ENCODE measurements around the gene ZBTB46.

DNA sequence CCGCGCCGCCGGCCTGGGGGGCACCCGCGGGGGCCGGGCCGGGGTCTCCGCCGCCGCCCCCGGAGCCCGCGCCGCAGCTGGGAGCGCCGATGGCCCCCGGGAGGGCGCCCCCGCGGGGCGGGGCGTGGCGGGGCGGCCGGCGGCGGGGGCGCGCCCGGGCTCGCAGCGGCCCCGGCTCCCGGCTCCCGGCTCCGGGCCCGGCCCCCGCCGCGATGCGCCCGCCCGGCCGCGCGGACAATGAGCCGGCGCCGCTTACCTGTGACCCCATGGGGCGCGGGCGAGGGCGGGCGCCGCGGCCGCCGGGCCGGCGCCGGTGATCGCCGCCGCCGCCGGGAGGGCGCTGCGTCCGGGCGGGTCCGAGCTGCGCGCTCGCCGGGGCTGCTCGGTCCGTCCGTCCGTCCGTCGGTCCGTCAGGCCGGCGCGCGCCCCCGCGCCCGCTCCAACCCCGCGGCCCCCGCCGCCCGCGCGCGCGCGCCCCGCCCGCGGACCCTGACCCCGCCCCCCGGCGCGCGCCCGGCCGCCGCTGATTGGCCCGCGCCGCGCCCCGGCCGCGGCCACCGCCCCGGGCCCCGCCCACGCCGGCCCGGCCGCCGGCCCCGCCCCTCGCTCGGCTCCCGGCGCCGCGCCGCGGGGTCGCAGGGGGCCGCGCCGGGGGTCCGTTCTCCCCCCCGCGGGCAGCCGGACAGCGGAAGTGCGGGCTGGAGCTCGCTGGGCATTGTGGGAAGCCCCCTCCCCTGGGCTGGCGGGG, at the start of gene ZBTB46:
- TF ChIP-seq, protein P1, sequence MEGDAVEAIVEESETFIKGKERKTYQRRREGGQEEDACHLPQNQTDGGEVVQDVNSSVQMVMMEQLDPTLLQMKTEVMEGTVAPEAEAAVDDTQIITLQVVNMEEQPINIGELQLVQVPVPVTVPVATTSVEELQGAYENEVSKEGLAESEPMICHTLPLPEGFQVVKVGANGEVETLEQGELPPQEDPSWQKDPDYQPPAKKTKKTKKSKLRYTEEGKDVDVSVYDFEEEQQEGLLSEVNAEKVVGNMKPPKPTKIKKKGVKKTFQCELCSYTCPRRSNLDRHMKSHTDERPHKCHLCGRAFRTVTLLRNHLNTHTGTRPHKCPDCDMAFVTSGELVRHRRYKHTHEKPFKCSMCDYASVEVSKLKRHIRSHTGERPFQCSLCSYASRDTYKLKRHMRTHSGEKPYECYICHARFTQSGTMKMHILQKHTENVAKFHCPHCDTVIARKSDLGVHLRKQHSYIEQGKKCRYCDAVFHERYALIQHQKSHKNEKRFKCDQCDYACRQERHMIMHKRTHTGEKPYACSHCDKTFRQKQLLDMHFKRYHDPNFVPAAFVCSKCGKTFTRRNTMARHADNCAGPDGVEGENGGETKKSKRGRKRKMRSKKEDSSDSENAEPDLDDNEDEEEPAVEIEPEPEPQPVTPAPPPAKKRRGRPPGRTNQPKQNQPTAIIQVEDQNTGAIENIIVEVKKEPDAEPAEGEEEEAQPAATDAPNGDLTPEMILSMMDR (IDR thresholded peaks at IDR 0.05) = no peak
- TF ChIP-seq POLR2A (IDR thresholded peaks at IDR 0.05) = no peak
- no peak for TF ChIP-seq POLR2AphosphoS5 (IDR thresholded peaks at IDR 0.05)
- TF ChIP-seq EP300 (IDR thresholded peaks at IDR 0.05) = no peak

Measured in sigmoid colon (tissue), 4 donors.